ENCODE data around the gene MEGF6.

Gene MEGF6

GRCh38 chr1:3465935-3466321 lies 145.4 kb downstream of the MEGF6 start:
- no peak overlapping the region for H3K27ac ChIP-seq
- no peak for DNase-seq (ENCODE audit: low spot score)
- no peak for TF ChIP-seq CTCF (IDR thresholded peaks at IDR 0.05)
- H3K4me3 ChIP-seq = no peak overlapping the region

GRCh38 chr1:3465091-3465934 lies 146.0 kb downstream of the MEGF6 start:
- no peak overlapping the region for H3K4me3 ChIP-seq
- H3K27ac ChIP-seq = no peak overlapping the region
- no peak for TF ChIP-seq CTCF (IDR thresholded peaks at IDR 0.05)
- DNase-seq (ENCODE audit: low spot score) = no peak

GRCh38 chr1:3464649-3465025 lies 146.7 kb downstream of the MEGF6 start:
- H3K4me3 ChIP-seq = no peak overlapping the region
- no peak for DNase-seq (ENCODE audit: low spot score)
- H3K27ac ChIP-seq = no peak overlapping the region
- no peak for TF ChIP-seq CTCF (IDR thresholded peaks at IDR 0.05)

GRCh38 chr1:3463891-3464648 lies 147.2 kb downstream of the MEGF6 start:
- Histone ChIP-seq H3K27ac (no peak overlapping the region), H3K4me3 (no peak overlapping the region)
- DNase-seq (ENCODE audit: low spot score) = no peak
- TF ChIP-seq CTCF (IDR thresholded peaks at IDR 0.05) = no peak

- Histone ChIP-seq H3K27ac (no peak overlapping the region), H3K4me3 (no peak overlapping the region)
- TF ChIP-seq CTCF (IDR thresholded peaks at IDR 0.05) = no peak
- DNase-seq (ENCODE audit: low spot score) = no peak
Observed at GRCh38 chr1:3463408-3463863, 147.9 kb downstream of the MEGF6 start.

- DNase-seq (ENCODE audit: low spot score) = no peak
- no peak for TF ChIP-seq CTCF (IDR thresholded peaks at IDR 0.05)
- Histone ChIP-seq H3K4me3 (no peak overlapping the region), H3K27ac (no peak overlapping the region)
Observed at GRCh38 chr1:3463013-3463385, 148.3 kb downstream of the MEGF6 start.

Data from coronary artery (tissue), 2 donors.